ENCODE data around the gene MAPK8IP2.
"Not testable (repeated sequence)": the region's sequence is repeated elsewhere in the genome, so short reads cannot be mapped to it uniquely, and the experiment has no call there.

Gene MAPK8IP2

GRCh38 chr22:50626314-50626849 is 25.8 kb downstream of the MAPK8IP2 start:
- Histone ChIP-seq H3K9me3 (ENCODE audit: control insufficient read depth, low read length) (no peaks in the 10 kb centered on the region), H3K36me3 (ENCODE audit: control insufficient read depth, insufficient read depth, low read length) (no peaks in the 10 kb centered on the region), H3K27me3 (ENCODE audit: control insufficient read depth, insufficient read depth, low read length) (no peaks in the 10 kb centered on the region), H3K9ac (ENCODE audit: low read length) (no peak overlapping the region), H3K4me1 (ENCODE audit: control insufficient read depth, insufficient read depth, low read length) (peaks cover 29% of the 10 kb centered on the region), H3K4me3 (ENCODE audit: low read length) (no peak overlapping the region)

DNA sequence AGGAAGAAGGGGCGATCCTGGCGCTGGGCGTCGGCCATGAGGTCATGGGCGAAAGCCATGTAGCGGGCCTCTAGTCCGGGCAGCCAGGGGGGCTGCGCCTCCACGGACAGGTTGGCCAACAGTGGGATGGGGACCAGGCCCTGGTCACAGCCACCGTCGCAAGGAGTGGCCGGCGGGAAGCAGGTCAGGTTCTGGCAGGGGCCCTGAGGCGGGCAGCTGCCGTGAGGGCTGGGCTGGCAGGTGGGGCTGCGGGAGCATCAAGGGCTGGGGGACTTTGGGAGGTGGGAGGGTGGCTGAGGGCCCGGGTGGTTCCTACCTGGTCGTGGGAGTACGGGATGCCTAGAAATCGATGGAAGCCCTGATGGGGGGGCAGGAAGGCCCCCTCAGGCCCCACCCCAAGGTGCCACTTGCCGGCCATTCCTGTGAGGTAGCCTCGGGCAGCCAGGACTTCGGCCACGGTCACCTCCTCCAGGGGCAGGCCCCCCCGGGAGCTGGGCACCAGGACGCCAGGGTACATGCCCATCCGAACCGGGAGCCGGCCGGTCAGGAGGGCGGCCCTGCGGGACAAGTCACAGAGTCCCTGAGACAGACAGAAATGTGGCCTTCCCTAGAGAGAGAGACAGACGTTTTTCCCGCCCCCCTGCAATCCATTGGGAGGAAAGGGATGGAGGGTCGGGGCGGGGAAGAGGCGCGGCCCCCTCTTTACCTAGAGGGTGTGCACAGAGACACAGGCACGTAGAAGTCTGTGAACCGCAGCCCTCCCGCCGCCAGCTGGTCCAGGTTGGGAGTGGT is 26.5 kb downstream of the MAPK8IP2 start:
- Histone ChIP-seq H3K9ac (ENCODE audit: low read length) (peak overlapping the region; percentile 77), H3K36me3 (ENCODE audit: control insufficient read depth, insufficient read depth, low read length) (no peaks in the 10 kb centered on the region), H3K4me1 (ENCODE audit: control insufficient read depth, insufficient read depth, low read length) (peaks cover 24% of the 10 kb centered on the region), H3K9me3 (ENCODE audit: control insufficient read depth, low read length) (no peaks in the 10 kb centered on the region), H3K4me3 (ENCODE audit: low read length) (peak overlapping the region; percentile 72), H3K27me3 (ENCODE audit: control insufficient read depth, insufficient read depth, low read length) (no peaks in the 10 kb centered on the region)

GRCh38 chr22:50627642-50628542 is 27.3 kb downstream of the MAPK8IP2 start, which contains the start of gene ARSA:
TSS of gene ARSA (minus strand) at chr22:50628152. CDS start at chr22:50627779, 373 bp downstream.
- Histone ChIP-seq H3K9ac (ENCODE audit: low read length) (peak within 1 kb of the TSS; percentile 77), H3K9me3 (ENCODE audit: control insufficient read depth, low read length) (no peaks in the 10 kb centered on the region), H3K4me3 (ENCODE audit: low read length) (peak within 1 kb of the TSS; percentile 72), H3K27me3 (ENCODE audit: control insufficient read depth, insufficient read depth, low read length) (no peaks in the 10 kb centered on the region), H3K4me1 (ENCODE audit: control insufficient read depth, insufficient read depth, low read length) (peaks cover 16% of the 10 kb centered on the region), H3K36me3 (ENCODE audit: control insufficient read depth, insufficient read depth, low read length) (no peaks in the 10 kb centered on the region)

DNA sequence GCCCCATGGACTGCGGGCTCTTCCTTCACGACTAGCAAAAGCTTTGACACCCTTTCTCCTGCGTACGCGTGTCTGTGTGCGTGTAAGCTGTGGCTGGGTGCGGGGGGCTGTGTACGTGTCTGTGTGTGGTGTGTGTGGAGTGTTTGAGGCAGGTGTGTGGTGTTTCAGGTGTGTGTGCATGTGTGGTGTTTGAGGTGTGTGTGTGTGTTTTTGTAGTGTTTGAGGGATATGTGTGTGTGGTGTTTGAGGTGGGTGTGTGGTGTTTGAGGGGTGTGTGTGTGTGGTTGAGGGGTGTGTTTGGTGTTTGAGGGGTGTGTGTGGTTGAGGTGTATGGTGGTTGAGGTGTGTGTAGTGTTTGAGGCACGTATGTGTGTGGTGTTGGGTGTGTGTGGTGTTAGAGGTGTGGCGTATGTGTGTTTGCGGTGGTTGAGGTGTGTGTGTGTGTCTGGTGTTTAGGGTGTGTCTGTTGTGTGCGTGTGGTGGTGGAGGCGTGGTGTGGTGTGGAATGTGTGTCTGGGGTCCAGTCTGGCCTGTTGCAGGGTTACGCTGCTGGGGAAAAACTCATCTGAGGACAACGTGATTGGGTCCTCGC is 28.0 kb downstream of the MAPK8IP2 start:
- Histone ChIP-seq H3K9ac (ENCODE audit: low read length) (peak overlapping the region; percentile 57), H3K4me3 (ENCODE audit: low read length) (peak overlapping the region; percentile 52), H3K4me1 (ENCODE audit: control insufficient read depth, insufficient read depth, low read length) (peaks cover 10% of the 10 kb centered on the region), H3K36me3 (ENCODE audit: control insufficient read depth, insufficient read depth, low read length) (no peaks in the 10 kb centered on the region), H3K27me3 (ENCODE audit: control insufficient read depth, insufficient read depth, low read length) (no peaks in the 10 kb centered on the region), H3K9me3 (ENCODE audit: control insufficient read depth, low read length) (no peaks in the 10 kb centered on the region)

- no peaks in the 10 kb centered on the region for H3K9me3 ChIP-seq (ENCODE audit: control insufficient read depth, low read length)
- no peak overlapping the region for H3K4me3 ChIP-seq (ENCODE audit: low read length)
- H3K36me3 ChIP-seq (ENCODE audit: control insufficient read depth, insufficient read depth, low read length), result no peaks in the 10 kb centered on the region
These were observed 29.8 kb downstream of the MAPK8IP2 start for GRCh38 chr22:50630376-50630775.

DNA sequence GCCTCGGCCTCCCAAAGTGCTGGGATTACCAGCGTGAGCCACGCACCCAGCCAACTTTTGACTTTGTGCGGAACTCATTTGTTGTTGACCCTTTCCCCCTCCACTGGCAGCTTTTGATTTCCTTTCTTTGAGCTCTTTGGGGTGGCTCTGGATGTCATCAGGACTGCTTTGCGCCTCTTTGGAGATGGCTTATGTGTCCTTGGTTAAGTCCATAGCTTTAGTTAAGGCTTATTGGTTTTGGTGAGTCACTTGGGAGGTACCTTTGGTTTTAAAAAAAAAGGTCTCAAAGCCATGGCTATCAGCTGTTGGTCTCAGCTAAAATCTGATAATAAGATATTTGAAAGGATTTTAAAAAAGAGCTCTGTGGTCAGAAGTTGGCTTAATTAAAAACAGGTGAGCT is 32.5 kb downstream of the MAPK8IP2 start:
- peaks cover 7% of the 10 kb centered on the region for H3K4me1 ChIP-seq (ENCODE audit: control insufficient read depth, insufficient read depth, low read length)
- H3K27me3 ChIP-seq (ENCODE audit: control insufficient read depth, insufficient read depth, low read length), result no peaks in the 10 kb centered on the region
- H3K9ac ChIP-seq (ENCODE audit: low read length), result no peak overlapping the region
- H3K9me3 ChIP-seq (ENCODE audit: control insufficient read depth, low read length), result no peaks in the 10 kb centered on the region
- no peak overlapping the region for H3K4me3 ChIP-seq (ENCODE audit: low read length)
- H3K36me3 ChIP-seq (ENCODE audit: control insufficient read depth, insufficient read depth, low read length), result no peaks in the 10 kb centered on the region

More at GRCh38 chr22:50630376-50630775, 29.8 kb downstream of the MAPK8IP2 start:
- Histone ChIP-seq H3K4me1 (ENCODE audit: control insufficient read depth, insufficient read depth, low read length) (peaks cover 10% of the 10 kb centered on the region), H3K27me3 (ENCODE audit: control insufficient read depth, insufficient read depth, low read length) (no peaks in the 10 kb centered on the region), H3K9ac (ENCODE audit: low read length) (no peak overlapping the region)

DNA sequence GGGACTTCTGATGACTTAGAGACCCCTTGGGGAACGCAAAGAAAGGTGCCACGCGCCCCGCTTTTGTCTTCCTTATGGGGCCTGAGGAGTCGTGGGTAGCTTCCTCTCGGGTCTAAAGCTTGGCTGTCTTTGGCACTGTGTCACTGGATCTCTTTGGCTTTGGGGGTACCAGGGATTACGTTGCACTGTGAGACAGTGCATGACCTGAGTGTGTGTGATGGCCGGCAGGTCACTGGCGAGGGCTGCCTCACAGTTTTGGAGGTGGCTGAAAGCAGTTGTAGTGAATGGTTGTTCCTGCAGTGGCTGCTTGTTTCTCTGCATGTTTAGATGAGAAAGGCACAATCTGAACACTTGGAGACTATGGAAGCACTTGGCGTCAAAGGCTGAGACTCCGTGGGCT is 33.2 kb downstream of the MAPK8IP2 start:
- Histone ChIP-seq H3K9me3 (ENCODE audit: control insufficient read depth, low read length) (no peaks in the 10 kb centered on the region), H3K36me3 (ENCODE audit: control insufficient read depth, insufficient read depth, low read length) (no peaks in the 10 kb centered on the region), H3K27me3 (ENCODE audit: control insufficient read depth, insufficient read depth, low read length) (no peaks in the 10 kb centered on the region), H3K4me1 (ENCODE audit: control insufficient read depth, insufficient read depth, low read length) (peaks cover 3% of the 10 kb centered on the region), H3K4me3 (ENCODE audit: low read length) (no peak overlapping the region), H3K9ac (ENCODE audit: low read length) (no peak overlapping the region)

DNA sequence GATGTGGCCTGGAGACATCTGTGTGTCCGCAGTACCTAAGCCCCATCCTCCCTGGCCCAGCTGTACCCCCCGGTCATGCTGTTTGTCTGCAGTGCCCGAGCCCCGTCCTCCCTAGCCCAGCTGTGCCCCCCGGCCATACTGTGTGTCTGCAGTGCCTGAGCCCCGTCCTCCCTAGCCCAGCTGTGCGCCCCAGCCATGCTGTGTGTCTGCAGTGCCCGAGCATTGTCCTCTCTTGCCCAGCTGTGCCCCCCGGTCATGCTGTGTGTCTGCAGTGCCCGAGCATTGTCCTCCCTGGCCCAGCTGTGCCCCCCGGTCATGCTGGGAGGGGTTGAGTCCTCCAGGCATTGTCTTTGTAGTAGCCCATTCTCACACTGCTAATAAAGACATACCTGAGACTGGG is 35.0 kb downstream of the MAPK8IP2 start:
- no peaks in the 10 kb centered on the region for H3K9me3 ChIP-seq (ENCODE audit: control insufficient read depth, low read length)
- H3K9ac ChIP-seq (ENCODE audit: low read length), result no peak overlapping the region
- H3K4me3 ChIP-seq (ENCODE audit: low read length), result no peak overlapping the region
- no peaks in the 10 kb centered on the region for H3K4me1 ChIP-seq (ENCODE audit: control insufficient read depth, insufficient read depth, low read length)
- H3K27me3 ChIP-seq (ENCODE audit: control insufficient read depth, insufficient read depth, low read length), result no peaks in the 10 kb centered on the region
- H3K36me3 ChIP-seq (ENCODE audit: control insufficient read depth, insufficient read depth, low read length), result no peaks in the 10 kb centered on the region

DNA sequence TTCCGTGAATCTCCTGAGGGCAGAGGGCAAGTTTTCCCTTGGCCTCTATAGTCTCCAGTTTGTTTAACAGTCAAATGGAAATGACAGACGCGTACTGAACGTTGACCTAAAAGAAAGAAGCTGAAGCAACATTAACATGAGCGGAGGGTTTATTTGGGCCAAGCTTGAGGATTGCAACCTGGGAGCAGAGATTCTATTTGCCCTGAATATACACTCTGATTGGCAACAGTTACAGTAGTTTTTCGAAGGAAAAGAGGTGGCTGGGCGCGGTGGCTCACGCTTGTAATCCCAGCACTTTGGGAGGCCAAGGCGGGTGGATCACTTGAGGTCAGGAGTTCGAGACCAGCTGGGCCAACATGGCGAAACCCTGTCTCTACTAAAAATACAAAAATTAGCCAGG is 39.7 kb downstream of the MAPK8IP2 start:
- Histone ChIP-seq H3K27me3 (ENCODE audit: control insufficient read depth, insufficient read depth, low read length) (peaks cover 25% of the 10 kb centered on the region), H3K4me1 (ENCODE audit: control insufficient read depth, insufficient read depth, low read length) (peaks cover 10% of the 10 kb centered on the region)
- not testable (repeated sequence) for H3K9ac ChIP-seq (ENCODE audit: low read length); H3K4me3 ChIP-seq (ENCODE audit: low read length); H3K9me3 ChIP-seq (ENCODE audit: control insufficient read depth, low read length); H3K36me3 ChIP-seq (ENCODE audit: control insufficient read depth, insufficient read depth, low read length)

GRCh38 chr22:50640857-50641647 is 40.5 kb downstream of the MAPK8IP2 start:
- peaks cover 10% of the 10 kb centered on the region for H3K4me1 ChIP-seq (ENCODE audit: control insufficient read depth, insufficient read depth, low read length)
- H3K36me3 ChIP-seq (ENCODE audit: control insufficient read depth, insufficient read depth, low read length), result no peaks in the 10 kb centered on the region
- no peak overlapping the region for H3K4me3 ChIP-seq (ENCODE audit: low read length)
- H3K9me3 ChIP-seq (ENCODE audit: control insufficient read depth, low read length), result no peaks in the 10 kb centered on the region
- H3K27me3 ChIP-seq (ENCODE audit: control insufficient read depth, insufficient read depth, low read length), result peaks cover 25% of the 10 kb centered on the region
- H3K9ac ChIP-seq (ENCODE audit: low read length), result no peak overlapping the region
